Osteoblast (primary cell): ENCODE data around the gene TMEM245. TPM values are rescaled to one million over a fixed set of nuclear protein-coding genes. Genes with fewer than 3 reads are reported as not detected.

Experiments
- DNase-seq: peaks from one replicate; pipeline ENCODE4 v3.0.0; 2011; ENCODE audit warnings: low spot score, mixed read lengths; ENCODE audit not compliant: insufficient read length; ENCODE audit errors: missing footprints
- H2AFZ ChIP-seq: 2 replicates; pipeline ENCODE4 v1.6.0; 2011; ENCODE audit warnings: mild to moderate bottlenecking, low read length
- H3K27ac ChIP-seq: 2 replicates; pipeline ENCODE4 v1.5.1; 2011; ENCODE audit warnings: mild to moderate bottlenecking, low read depth, low read length, moderate library complexity
- H3K27me3 ChIP-seq: 2 replicates; pipeline ENCODE4 v1.6.0; 2012; ENCODE audit warnings: mild to moderate bottlenecking, control low read depth, inconsistent platforms, low read length, moderate library complexity; ENCODE audit not compliant: insufficient read depth
- H3K36me3 ChIP-seq: 2 replicates; pipeline ENCODE4 v1.5.1; 2011; ENCODE audit warnings: mild to moderate bottlenecking, low read length, control low read depth, moderate library complexity; ENCODE audit not compliant: insufficient read depth
- H3K4me1 ChIP-seq: 2 replicates; pipeline ENCODE4 v1.5.1; 2011; ENCODE audit warnings: mild to moderate bottlenecking, low read length, control low read depth, moderate library complexity; ENCODE audit not compliant: insufficient read depth
- H3K4me2 ChIP-seq: 2 replicates; pipeline ENCODE4 v1.6.0; 2011; ENCODE audit warnings: mild to moderate bottlenecking, low read length; ENCODE audit not compliant: insufficient read depth
- H3K4me3 ChIP-seq: fragments of 200-600 bp; sonication (generic); 3 replicates; pipeline ENCODE4 v1.5.1; 2012; ENCODE audit warnings: mild to moderate bottlenecking, low read length, inconsistent platforms; ENCODE audit not compliant: insufficient read depth
- H3K79me2 ChIP-seq: 2 replicates; pipeline ENCODE4 v1.6.0; 2012; ENCODE audit warnings: mild to moderate bottlenecking, low read length, control low read depth, inconsistent platforms; ENCODE audit not compliant: insufficient read depth
- H3K9me3 ChIP-seq: 2 replicates; pipeline ENCODE4 v1.5.1; 2011; ENCODE audit warnings: low read depth, low read length, control low read depth
- H4K20me1 ChIP-seq: 2 replicates; pipeline ENCODE4 v1.6.0; 2012; ENCODE audit warnings: mild to moderate bottlenecking, low read length, control low read depth; ENCODE audit not compliant: insufficient read depth
- total RNA-seq: library from RNA; depleted of rRNA; stranded (reverse); fragments of >200 nt; gene quantifications from 2 replicates; pipeline ENCODE4 v1.2.3, GENCODE V29; 2012
- TF ChIP-seq, protein P1 (sequence below): IDR thresholded peaks from 2 replicates; pipeline ENCODE4 v1.5.1; 2011; ENCODE audit warnings: mild to moderate bottlenecking, low read depth, low read length, moderate library complexity; ENCODE audit errors: extremely low read depth

TMEM245 gene
- total RNA-seq, 1 donor: 45.2 TPM

GRCh38 chr9:109017493-109017892, 102.3 kb downstream of the TMEM245 start:
- TF ChIP-seq, protein P1, sequence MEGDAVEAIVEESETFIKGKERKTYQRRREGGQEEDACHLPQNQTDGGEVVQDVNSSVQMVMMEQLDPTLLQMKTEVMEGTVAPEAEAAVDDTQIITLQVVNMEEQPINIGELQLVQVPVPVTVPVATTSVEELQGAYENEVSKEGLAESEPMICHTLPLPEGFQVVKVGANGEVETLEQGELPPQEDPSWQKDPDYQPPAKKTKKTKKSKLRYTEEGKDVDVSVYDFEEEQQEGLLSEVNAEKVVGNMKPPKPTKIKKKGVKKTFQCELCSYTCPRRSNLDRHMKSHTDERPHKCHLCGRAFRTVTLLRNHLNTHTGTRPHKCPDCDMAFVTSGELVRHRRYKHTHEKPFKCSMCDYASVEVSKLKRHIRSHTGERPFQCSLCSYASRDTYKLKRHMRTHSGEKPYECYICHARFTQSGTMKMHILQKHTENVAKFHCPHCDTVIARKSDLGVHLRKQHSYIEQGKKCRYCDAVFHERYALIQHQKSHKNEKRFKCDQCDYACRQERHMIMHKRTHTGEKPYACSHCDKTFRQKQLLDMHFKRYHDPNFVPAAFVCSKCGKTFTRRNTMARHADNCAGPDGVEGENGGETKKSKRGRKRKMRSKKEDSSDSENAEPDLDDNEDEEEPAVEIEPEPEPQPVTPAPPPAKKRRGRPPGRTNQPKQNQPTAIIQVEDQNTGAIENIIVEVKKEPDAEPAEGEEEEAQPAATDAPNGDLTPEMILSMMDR: no peak
- no peaks in the 10 kb centered on the region for H4K20me1 ChIP-seq
- H3K27ac ChIP-seq: no peak overlapping the region
- H3K79me2 ChIP-seq: no peaks in the 10 kb centered on the region
- no peaks in the 10 kb centered on the region for H3K27me3 ChIP-seq
- H3K4me1 ChIP-seq: peaks cover 15% of the 10 kb centered on the region
- H3K36me3 ChIP-seq: peaks cover 6% of the 10 kb centered on the region
- no peak overlapping the region for H3K4me3 ChIP-seq
- no peak overlapping the region for H3K4me2 ChIP-seq
- no peak overlapping the region for H2AFZ ChIP-seq
- H3K9me3 ChIP-seq: no peaks in the 10 kb centered on the region
- DNase-seq: no peak

GRCh38 chr9:109017061-109017460, 102.7 kb downstream of the TMEM245 start:
- TF ChIP-seq, protein P1: no peak
- no peak for DNase-seq
- H3K4me3 ChIP-seq: no peak overlapping the region
- peaks cover 6% of the 10 kb centered on the region for H3K36me3 ChIP-seq
- no peaks in the 10 kb centered on the region for H3K79me2 ChIP-seq
- no peak overlapping the region for H3K27ac ChIP-seq
- peaks cover 15% of the 10 kb centered on the region for H3K4me1 ChIP-seq
- no peaks in the 10 kb centered on the region for H3K27me3 ChIP-seq
- no peak overlapping the region for H3K4me2 ChIP-seq
- H2AFZ ChIP-seq: no peak overlapping the region
- peaks cover 1% of the 10 kb centered on the region for H4K20me1 ChIP-seq
- no peaks in the 10 kb centered on the region for H3K9me3 ChIP-seq

DNA sequence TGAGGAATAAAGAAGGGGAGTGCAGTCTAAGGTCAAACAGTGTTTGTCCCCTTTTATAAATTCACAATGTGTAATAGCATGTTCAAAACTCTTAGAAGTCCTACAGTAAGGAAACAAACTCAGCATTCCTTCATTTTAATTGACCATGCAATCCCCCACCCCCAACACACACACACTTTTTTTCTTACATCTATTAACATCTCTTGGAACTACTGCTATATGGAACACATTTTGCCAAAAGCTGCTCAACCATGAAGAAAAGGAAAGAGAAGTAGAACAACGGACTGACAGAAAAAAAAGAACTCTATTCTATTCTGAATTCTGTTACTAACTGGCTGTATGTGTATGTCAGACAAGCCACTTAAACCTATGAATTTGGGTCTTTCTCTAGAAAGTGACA, 103.6 kb downstream of the TMEM245 start:
- H3K4me1 ChIP-seq: peaks cover 25% of the 10 kb centered on the region
- TF ChIP-seq, protein P1: no peak
- peaks cover 7% of the 10 kb centered on the region for H3K79me2 ChIP-seq
- H3K36me3 ChIP-seq: peaks cover 6% of the 10 kb centered on the region
- H3K9me3 ChIP-seq: no peaks in the 10 kb centered on the region
- DNase-seq: no peak
- no peak overlapping the region for H3K4me3 ChIP-seq
- H4K20me1 ChIP-seq: peaks cover 10% of the 10 kb centered on the region
- H3K4me2 ChIP-seq: no peak overlapping the region
- no peaks in the 10 kb centered on the region for H3K27me3 ChIP-seq
- H3K27ac ChIP-seq: no peak overlapping the region
- H2AFZ ChIP-seq: no peak overlapping the region

DNA sequence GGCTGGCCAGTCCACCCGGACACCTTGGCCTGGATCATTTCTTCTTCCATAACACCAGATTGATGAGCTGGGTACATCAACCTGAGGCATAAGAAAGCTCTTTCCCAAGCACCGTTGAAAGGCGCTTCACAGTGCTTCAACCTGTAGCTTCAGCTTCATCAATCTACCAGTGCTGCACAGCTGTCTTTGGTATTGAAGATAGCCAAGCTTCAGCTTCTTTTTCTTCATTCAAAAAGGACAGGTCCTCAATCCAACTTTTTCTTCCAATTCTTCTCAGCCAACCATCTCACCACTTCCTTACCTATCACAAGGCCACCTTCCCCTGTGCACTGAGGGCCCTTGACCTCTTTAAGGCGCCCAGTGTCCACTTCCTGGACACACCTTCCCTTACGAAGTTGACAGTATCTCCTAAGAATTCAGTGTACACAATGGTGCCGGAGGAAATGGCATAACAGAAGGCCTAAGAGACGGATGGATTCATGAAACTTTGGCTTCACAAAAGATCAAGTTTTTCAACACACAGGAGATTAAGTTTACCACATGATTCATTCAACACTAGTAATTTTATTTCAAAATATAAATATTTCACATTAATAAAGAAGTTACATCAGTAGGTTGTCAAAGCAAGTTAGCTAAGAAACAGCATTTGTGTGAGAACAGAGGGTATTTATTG, 105.0 kb downstream of the TMEM245 start:
- H3K9me3 ChIP-seq: no peaks in the 10 kb centered on the region
- H3K36me3 ChIP-seq: peaks cover under 1% of the 10 kb centered on the region
- H3K4me3 ChIP-seq: no peak overlapping the region
- peak overlapping the region; percentile 91 for H3K4me2 ChIP-seq
- TF ChIP-seq, protein P1: no peak
- H3K4me1 ChIP-seq: peaks cover 34% of the 10 kb centered on the region
- no peak for DNase-seq
- no peak overlapping the region for H2AFZ ChIP-seq
- peak overlapping the region; percentile 72 for H3K27ac ChIP-seq
- H3K27me3 ChIP-seq: no peaks in the 10 kb centered on the region
- peaks cover 20% of the 10 kb centered on the region for H3K79me2 ChIP-seq
- peaks cover 22% of the 10 kb centered on the region for H4K20me1 ChIP-seq
